SU-DHL-6 (cell line): ENCODE data around the gene DIP2C.

ENCODE experiments used
- CTCF ChIP-seq: fragments of 200-600 bp; sonication (generic); IDR thresholded peaks from one replicate; pipeline ENCODE4 v1.5.1; 2017; ENCODE audit warnings: antibody characterized with exemption, mild to moderate bottlenecking, low read length, moderate library complexity; ENCODE audit not compliant: insufficient read depth, poor library complexity, severe bottlenecking
- EZH2phosphoT487 ChIP-seq: fragments of 200-600 bp; sonication (generic), shearing (Covaris generic); conservative IDR thresholded peaks from 2 replicates; pipeline ENCODE4 v1.6.1; 2018; ENCODE audit warnings: mild to moderate bottlenecking, antibody characterized with exemption, low read length, moderate library complexity, mixed read lengths

- TF ChIP-seq CTCF = no peak
- TF ChIP-seq EZH2phosphoT487 = no peak
These were observed 303.7 kb downstream of the DIP2C start for GRCh38 chr10:385571-386300.
